GM18511 (cell line): Measurements from ENCODE around the gene TRIO.

ENCODE experiments used
- ATAC-seq: cut with Tn5 transposase; IDR thresholded peaks from one replicate; pipeline ENCODE4 v1.9.1; 2021; ENCODE audit warnings: mild to moderate bottlenecking, moderate library complexity; ENCODE audit not compliant: unreplicated experiment

Gene TRIO

GRCh38 chr5:14165375-14166106 is 22.4 kb downstream of the TRIO start:
- no peak for ATAC-seq

- no peak for ATAC-seq
Measured at GRCh38 chr5:14166437-14166836, 23.3 kb downstream of the TRIO start.

- peak; percentile 43 for ATAC-seq
Measured at GRCh38 chr5:14167211-14167845, 24.2 kb downstream of the TRIO start.

- ATAC-seq, result peak; percentile 39
Measured at GRCh38 chr5:14168144-14168792, 25.1 kb downstream of the TRIO start.

GRCh38 chr5:14168793-14169262 is 25.7 kb downstream of the TRIO start:
- no peak for ATAC-seq

- ATAC-seq, result no peak
Measured at GRCh38 chr5:14171046-14171445, 27.9 kb downstream of the TRIO start.

- peak; percentile 27 for ATAC-seq
Measured at GRCh38 chr5:14171621-14172020, 28.5 kb downstream of the TRIO start.

- peak; percentile 53 for ATAC-seq
Measured at GRCh38 chr5:14172149-14172795, 29.1 kb downstream of the TRIO start.

GRCh38 chr5:14173377-14174229 is 30.5 kb downstream of the TRIO start:
- ATAC-seq, result peak; percentile 14

GRCh38 chr5:14174230-14174636 is 31.1 kb downstream of the TRIO start:
- ATAC-seq, result peak; percentile 29

- ATAC-seq, result no peak
Measured at GRCh38 chr5:14175381-14175780, 32.2 kb downstream of the TRIO start.

GRCh38 chr5:14176888-14177287 is 33.7 kb downstream of the TRIO start:
- ATAC-seq, result no peak

- no peak for ATAC-seq
Measured at GRCh38 chr5:14177634-14178033, 34.5 kb downstream of the TRIO start.

- no peak for ATAC-seq
Measured at GRCh38 chr5:14178091-14178490, 34.9 kb downstream of the TRIO start.

- ATAC-seq, result no peak
Measured at GRCh38 chr5:14178671-14179211, 35.6 kb downstream of the TRIO start.

- no peak for ATAC-seq
Measured at GRCh38 chr5:14179446-14179845, 36.3 kb downstream of the TRIO start.

- ATAC-seq, result no peak
Measured at GRCh38 chr5:14180437-14180836, 37.3 kb downstream of the TRIO start.

GRCh38 chr5:14181299-14181968 is 38.3 kb downstream of the TRIO start:
- ATAC-seq, result no peak

GRCh38 chr5:14182761-14183160 is 39.6 kb downstream of the TRIO start:
- ATAC-seq, result no peak
